MG63 (cell line): ENCODE measurements around the gene TBX18. TPM values are rescaled to one million over a fixed set of nuclear protein-coding genes. Genes with fewer than 3 reads are reported as not detected.

Experiments
- DNase-seq: peaks from one replicate; pipeline ENCODE4 v3.0.0-alpha.2; 2020
- H3K27me3 ChIP-seq: fragments of 250-450 bp; sonication (Bioruptor Pico); 2 replicates; pipeline ENCODE4 v1.5.1; 2020; ENCODE audit warnings: mild to moderate bottlenecking, moderate library complexity
- H3K36me3 ChIP-seq: fragments of 250-450 bp; sonication (Bioruptor Pico); 2 replicates; pipeline ENCODE4 v1.5.1; 2020; ENCODE audit warnings: mild to moderate bottlenecking, moderate library complexity
- H3K4me3 ChIP-seq: fragments of 250-450 bp; sonication (Bioruptor Pico); 2 replicates; pipeline ENCODE4 v1.5.1; 2020; ENCODE audit warnings: mild to moderate bottlenecking, moderate library complexity
- H3K9me3 ChIP-seq: fragments of 250-450 bp; sonication (Bioruptor Pico); 2 replicates; pipeline ENCODE4 v1.5.1; 2020; ENCODE audit warnings: mild to moderate bottlenecking, moderate library complexity
- total RNA-seq: library from RNA; depleted of rRNA; stranded (reverse); fragments of >200 nt; shearing (Covaris generic); gene quantifications from 2 replicates; pipeline ENCODE4 v1.2.3, GENCODE V29; 2014; ENCODE audit warnings: low replicate concordance

TBX18 gene
- total RNA-seq, 1 experiment from 2014 or later = 16.4 TPM

- no peaks in the 10 kb centered on the region for H3K9me3 ChIP-seq
- no peaks in the 10 kb centered on the region for H3K27me3 ChIP-seq
- no peak overlapping the region for H3K4me3 ChIP-seq
- H3K36me3 ChIP-seq = no peaks in the 10 kb centered on the region
- no peak for DNase-seq
Observed at GRCh38 chr6:84667252-84668213, 96.9 kb downstream of the TBX18 start.

- no peak for DNase-seq
- Histone ChIP-seq H3K4me3 (no peak overlapping the region), H3K27me3 (no peaks in the 10 kb centered on the region), H3K36me3 (no peaks in the 10 kb centered on the region), H3K9me3 (no peaks in the 10 kb centered on the region)
Observed at GRCh38 chr6:84665401-84665800, 99.0 kb downstream of the TBX18 start.

GRCh38 chr6:84663866-84664265, 100.5 kb downstream of the TBX18 start:
- Histone ChIP-seq H3K9me3 (no peaks in the 10 kb centered on the region), H3K4me3 (no peak overlapping the region), H3K36me3 (no peaks in the 10 kb centered on the region), H3K27me3 (no peaks in the 10 kb centered on the region)
- no peak for DNase-seq

GRCh38 chr6:84657486-84657885, 106.9 kb downstream of the TBX18 start:
- no peaks in the 10 kb centered on the region for H3K9me3 ChIP-seq
- no peak overlapping the region for H3K4me3 ChIP-seq
- no peaks in the 10 kb centered on the region for H3K27me3 ChIP-seq
- no peak for DNase-seq
- H3K36me3 ChIP-seq = no peaks in the 10 kb centered on the region

- Histone ChIP-seq H3K9me3 (no peaks in the 10 kb centered on the region), H3K27me3 (no peaks in the 10 kb centered on the region), H3K4me3 (no peak overlapping the region), H3K36me3 (no peaks in the 10 kb centered on the region)
- DNase-seq = no peak
Observed at GRCh38 chr6:84657025-84657424, 107.4 kb downstream of the TBX18 start.

GRCh38 chr6:84653027-84653551, 111.3 kb downstream of the TBX18 start:
- no peaks in the 10 kb centered on the region for H3K27me3 ChIP-seq
- H3K36me3 ChIP-seq = no peaks in the 10 kb centered on the region
- DNase-seq = no peak
- no peak overlapping the region for H3K4me3 ChIP-seq
- H3K9me3 ChIP-seq = no peaks in the 10 kb centered on the region

- H3K27me3 ChIP-seq = no peaks in the 10 kb centered on the region
- no peaks in the 10 kb centered on the region for H3K36me3 ChIP-seq
- H3K4me3 ChIP-seq = no peak overlapping the region
- H3K9me3 ChIP-seq = no peaks in the 10 kb centered on the region
- peak; percentile 45 for DNase-seq
Observed at GRCh38 chr6:84652356-84653026, 111.9 kb downstream of the TBX18 start.

GRCh38 chr6:84651583-84651982, 112.8 kb downstream of the TBX18 start:
- Histone ChIP-seq H3K36me3 (no peaks in the 10 kb centered on the region), H3K4me3 (no peak overlapping the region), H3K9me3 (no peaks in the 10 kb centered on the region), H3K27me3 (no peaks in the 10 kb centered on the region)
- no peak for DNase-seq

- DNase-seq = no peak
- H3K4me3 ChIP-seq = no peak overlapping the region
- no peaks in the 10 kb centered on the region for H3K9me3 ChIP-seq
- H3K27me3 ChIP-seq = no peaks in the 10 kb centered on the region
- H3K36me3 ChIP-seq = no peaks in the 10 kb centered on the region
Observed at GRCh38 chr6:84648444-84648843, 116.0 kb downstream of the TBX18 start.

- Histone ChIP-seq H3K9me3 (no peaks in the 10 kb centered on the region), H3K27me3 (no peaks in the 10 kb centered on the region), H3K36me3 (no peaks in the 10 kb centered on the region), H3K4me3 (no peak overlapping the region)
- DNase-seq = peak; percentile 46
Observed at GRCh38 chr6:84645563-84646266, 118.7 kb downstream of the TBX18 start.

- Histone ChIP-seq H3K36me3 (no peaks in the 10 kb centered on the region), H3K27me3 (no peaks in the 10 kb centered on the region), H3K4me3 (no peak overlapping the region), H3K9me3 (no peaks in the 10 kb centered on the region)
- peak; percentile 4 for DNase-seq
Observed at GRCh38 chr6:84645000-84645399, 119.4 kb downstream of the TBX18 start.

GRCh38 chr6:84643778-84644177, 120.6 kb downstream of the TBX18 start:
- no peak for DNase-seq
- Histone ChIP-seq H3K4me3 (no peak overlapping the region), H3K9me3 (no peaks in the 10 kb centered on the region), H3K36me3 (no peaks in the 10 kb centered on the region), H3K27me3 (no peaks in the 10 kb centered on the region)

- Histone ChIP-seq H3K9me3 (no peaks in the 10 kb centered on the region), H3K27me3 (no peaks in the 10 kb centered on the region), H3K4me3 (no peak overlapping the region), H3K36me3 (no peaks in the 10 kb centered on the region)
- DNase-seq = no peak
Observed at GRCh38 chr6:84641076-84641475, 123.3 kb downstream of the TBX18 start.

- Histone ChIP-seq H3K36me3 (no peaks in the 10 kb centered on the region), H3K27me3 (no peaks in the 10 kb centered on the region), H3K9me3 (no peaks in the 10 kb centered on the region), H3K4me3 (no peak overlapping the region)
- no peak for DNase-seq
Observed at GRCh38 chr6:84639396-84639795, 125.0 kb downstream of the TBX18 start.

- Histone ChIP-seq H3K9me3 (no peaks in the 10 kb centered on the region), H3K27me3 (no peaks in the 10 kb centered on the region), H3K36me3 (no peaks in the 10 kb centered on the region), H3K4me3 (no peak overlapping the region)
- DNase-seq = no peak
Observed at GRCh38 chr6:84638286-84638685, 126.1 kb downstream of the TBX18 start.
